Colonic mucosa (tissue), 4 donors: ENCODE data around the gene LPIN1. TPM values are rescaled to one million over a fixed set of nuclear protein-coding genes. Genes with fewer than 3 reads are reported as not detected.

Experiments used
- DNase-seq: peaks from one replicate; pipeline ENCODE4 v3.0.0-alpha.2; 2020
- H3K27ac ChIP-seq: fragments of 200-600 bp; one replicate; pipeline ENCODE4 v1.8.0; 2021
- H3K27me3 ChIP-seq: fragments of 200-600 bp; one replicate; pipeline ENCODE4 v1.8.0; 2021
- H3K36me3 ChIP-seq: fragments of 200-600 bp; one replicate; pipeline ENCODE4 v1.8.0; 2021
- H3K4me1 ChIP-seq: fragments of 200-600 bp; one replicate; pipeline ENCODE4 v1.8.0; 2021; ENCODE audit warnings: mild to moderate bottlenecking
- H3K4me3 ChIP-seq: fragments of 200-600 bp; one replicate; pipeline ENCODE4 v1.8.0; 2021
- H3K9ac ChIP-seq, 2 donors: one replicate each; pipeline ENCODE4 v1.7.0; 2013; ENCODE audit warnings: control low read depth in 2 of 2, low read depth in 2 of 2, low read length in 2 of 2
- H3K9me3 ChIP-seq: fragments of 200-600 bp; one replicate; pipeline ENCODE4 v1.8.0; 2021
- intact Hi-C: fragments of 100-400 bp; cut with DNase I; formaldehyde crosslinking; loops from one replicate; pipeline ENCODE4 v1.14.1; 2022
- total RNA-seq, 2 donors: library from RNA; stranded (reverse); fragmentation: NEBNext Ultra II Directional in 1 of 2; extraction: Animal tissue kit (Norgen Biotek cat#: 25700) in 1 of 2; gene quantifications; one replicate each; pipeline ENCODE4 v1.2.1, GENCODE V29; 2021
- TF ChIP-seq, protein P1 (sequence below): fragments of 200-600 bp; IDR thresholded peaks from one replicate; pipeline ENCODE4 v1.8.0; 2022; ENCODE audit warnings: antibody characterized with exemption, mild to moderate bottlenecking
- donor health status: healthy.
- donor health status: DM: no; HTN: no; CAD: no.
- donor health status: DM: no; HTN: no; CAD: no.

LPIN1 gene
- total RNA-seq, 2 donors from 2014 or later, result 17.3 to 45.7 TPM

DNA sequence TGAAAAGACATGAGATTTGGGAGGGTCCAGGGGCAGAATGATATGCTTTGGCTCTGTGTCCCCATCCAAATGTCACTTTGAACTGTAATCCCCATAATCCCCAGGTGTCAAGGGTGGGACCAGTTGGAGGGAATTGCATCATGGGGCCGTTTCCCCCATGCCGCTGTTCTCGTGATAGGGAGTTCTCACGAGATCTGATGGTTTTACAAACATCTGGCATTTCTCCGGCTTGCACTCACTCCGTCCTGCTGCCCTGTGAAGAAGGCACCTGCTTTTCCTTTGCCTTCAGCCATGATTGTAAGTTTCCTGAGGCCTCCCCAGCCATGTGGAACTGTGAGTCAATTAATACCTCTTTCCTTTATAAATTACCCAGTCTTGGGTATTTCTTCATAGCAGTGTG, 51.4 kb downstream of the LPIN1 start:
- Histone ChIP-seq H3K4me1 (no peaks in the 10 kb centered on the region), H3K36me3 (peaks cover 18% of the 10 kb centered on the region), H3K4me3 (no peak overlapping the region), H3K9me3 (no peaks in the 10 kb centered on the region), H3K27ac (no peak overlapping the region), H3K27me3 (no peaks in the 10 kb centered on the region), H3K9ac (no peak overlapping the region)
- intact Hi-C loops, result no loop called here
- DNase-seq, result no peak
- TF ChIP-seq, protein P1, sequence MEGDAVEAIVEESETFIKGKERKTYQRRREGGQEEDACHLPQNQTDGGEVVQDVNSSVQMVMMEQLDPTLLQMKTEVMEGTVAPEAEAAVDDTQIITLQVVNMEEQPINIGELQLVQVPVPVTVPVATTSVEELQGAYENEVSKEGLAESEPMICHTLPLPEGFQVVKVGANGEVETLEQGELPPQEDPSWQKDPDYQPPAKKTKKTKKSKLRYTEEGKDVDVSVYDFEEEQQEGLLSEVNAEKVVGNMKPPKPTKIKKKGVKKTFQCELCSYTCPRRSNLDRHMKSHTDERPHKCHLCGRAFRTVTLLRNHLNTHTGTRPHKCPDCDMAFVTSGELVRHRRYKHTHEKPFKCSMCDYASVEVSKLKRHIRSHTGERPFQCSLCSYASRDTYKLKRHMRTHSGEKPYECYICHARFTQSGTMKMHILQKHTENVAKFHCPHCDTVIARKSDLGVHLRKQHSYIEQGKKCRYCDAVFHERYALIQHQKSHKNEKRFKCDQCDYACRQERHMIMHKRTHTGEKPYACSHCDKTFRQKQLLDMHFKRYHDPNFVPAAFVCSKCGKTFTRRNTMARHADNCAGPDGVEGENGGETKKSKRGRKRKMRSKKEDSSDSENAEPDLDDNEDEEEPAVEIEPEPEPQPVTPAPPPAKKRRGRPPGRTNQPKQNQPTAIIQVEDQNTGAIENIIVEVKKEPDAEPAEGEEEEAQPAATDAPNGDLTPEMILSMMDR, result no peak

DNA sequence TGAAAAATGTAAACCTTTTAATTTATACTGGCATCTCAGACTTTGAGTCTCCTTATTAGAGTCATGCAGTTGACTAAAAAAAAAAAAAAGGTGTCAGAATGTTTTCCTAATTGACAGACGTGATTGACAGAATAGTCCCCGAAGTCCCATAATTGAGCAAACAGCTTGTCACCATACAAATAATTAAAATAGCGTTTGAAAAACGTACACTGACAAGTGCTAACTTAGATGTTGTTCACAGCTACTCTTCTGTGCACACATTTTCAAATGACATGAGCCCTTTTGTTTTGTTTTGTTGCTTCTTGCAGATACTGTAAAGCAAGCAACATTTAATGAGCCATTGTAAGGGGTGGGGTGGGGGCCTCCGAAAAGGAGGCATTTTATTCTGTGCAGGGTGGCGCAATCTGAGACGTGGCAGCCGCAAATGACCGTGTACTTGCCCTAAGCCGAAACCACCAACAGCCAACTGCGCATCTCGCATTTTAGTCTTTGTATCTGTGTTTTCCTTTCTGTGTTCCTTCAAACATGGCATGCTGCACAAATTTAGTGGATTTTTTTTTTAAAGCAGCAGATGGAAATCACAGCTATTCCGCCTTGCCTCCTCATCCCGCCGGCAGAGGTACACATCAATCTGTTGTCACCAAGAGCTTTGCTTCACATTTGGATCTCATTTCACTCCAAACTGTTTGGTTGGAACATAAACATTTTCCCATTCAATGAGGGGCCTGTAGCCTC, 52.4 kb downstream of the LPIN1 start:
- no peaks in the 10 kb centered on the region for H3K9me3 ChIP-seq
- no peaks in the 10 kb centered on the region for H3K27me3 ChIP-seq
- no peak overlapping the region for H3K4me3 ChIP-seq
- peaks cover 11% of the 10 kb centered on the region for H3K36me3 ChIP-seq
- no peak overlapping the region for H3K9ac ChIP-seq
- TF ChIP-seq, protein P1, result no peak
- intact Hi-C loops, result no loop called here
- no peak overlapping the region for H3K27ac ChIP-seq
- H3K4me1 ChIP-seq, result no peaks in the 10 kb centered on the region
- no peak for DNase-seq

DNA sequence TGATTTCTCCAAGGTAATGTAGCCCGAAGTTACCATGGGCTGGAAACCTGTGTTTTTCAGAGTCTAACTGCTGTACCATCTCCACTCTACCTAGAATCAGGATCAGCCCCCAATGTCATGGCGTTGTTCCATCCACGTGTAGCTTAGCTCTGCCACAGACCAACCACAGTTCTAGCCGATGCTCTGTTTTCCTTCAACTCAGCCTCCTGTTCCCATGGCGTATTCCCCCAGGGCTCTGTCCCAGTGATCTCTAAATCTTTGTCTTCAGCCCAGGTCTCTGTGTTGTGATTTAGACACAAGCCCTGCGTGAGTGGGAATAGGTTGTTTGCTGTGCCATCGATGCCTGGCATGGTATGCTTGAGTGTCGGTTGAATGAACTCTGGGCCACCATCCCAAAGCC, 53.4 kb downstream of the LPIN1 start:
- DNase-seq, result no peak
- no peaks in the 10 kb centered on the region for H3K4me1 ChIP-seq
- no peak overlapping the region for H3K4me3 ChIP-seq
- no peaks in the 10 kb centered on the region for H3K9me3 ChIP-seq
- H3K27ac ChIP-seq, result no peak overlapping the region
- H3K27me3 ChIP-seq, result no peaks in the 10 kb centered on the region
- no peak overlapping the region for H3K9ac ChIP-seq
- intact Hi-C loops, result no loop called here
- TF ChIP-seq, protein P1, result no peak
- H3K36me3 ChIP-seq, result peaks cover 11% of the 10 kb centered on the region

DNA sequence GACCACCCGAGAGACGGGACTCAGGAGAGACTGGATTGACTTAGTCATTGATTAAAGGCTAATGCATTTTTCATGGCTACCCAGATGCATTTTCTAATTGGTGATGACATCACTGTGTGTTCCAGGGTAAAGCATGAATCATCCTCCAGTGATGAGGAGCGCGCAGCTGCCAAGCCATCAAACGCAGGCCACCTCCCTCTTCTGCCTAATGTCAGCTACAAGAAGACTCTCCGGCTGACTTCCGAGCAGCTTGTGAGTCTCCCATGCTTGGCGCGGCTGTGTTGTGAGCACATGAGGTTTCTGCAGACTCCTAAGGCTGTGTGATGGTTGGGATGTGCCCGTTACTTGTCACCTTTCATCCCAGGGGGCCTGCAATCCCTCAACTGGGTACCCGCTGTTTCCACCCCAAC, 56.4 kb downstream of the LPIN1 start:
- TF ChIP-seq, protein P1, result no peak
- H3K9ac ChIP-seq, result no peak overlapping the region
- no peaks in the 10 kb centered on the region for H3K27me3 ChIP-seq
- intact Hi-C loops, result no loop called here
- DNase-seq, result no peak
- no peaks in the 10 kb centered on the region for H3K4me1 ChIP-seq
- H3K27ac ChIP-seq, result no peak overlapping the region
- no peaks in the 10 kb centered on the region for H3K9me3 ChIP-seq
- H3K4me3 ChIP-seq, result no peak overlapping the region
- peaks cover 16% of the 10 kb centered on the region for H3K36me3 ChIP-seq

DNA sequence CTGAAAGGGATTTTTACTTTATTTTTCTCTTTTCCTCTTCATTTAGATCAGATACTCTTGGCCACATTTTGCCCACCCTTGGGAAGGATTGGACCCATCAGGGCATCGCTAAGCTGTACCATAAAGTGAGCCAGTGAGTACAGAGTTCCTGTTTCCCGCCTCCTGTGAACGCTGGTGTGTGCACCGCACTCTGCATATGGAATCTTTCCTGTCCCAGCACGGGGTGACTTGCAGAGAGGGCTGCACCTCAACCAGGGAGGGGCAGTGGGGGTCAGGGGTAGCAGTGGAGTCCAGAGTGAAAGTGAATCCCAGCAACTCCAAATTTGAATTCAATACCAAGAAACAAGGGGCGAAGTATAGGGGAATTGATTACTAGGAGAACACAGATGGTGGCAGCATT, 58.6 kb downstream of the LPIN1 start:
- Histone ChIP-seq H3K36me3 (peaks cover 21% of the 10 kb centered on the region), H3K4me1 (no peaks in the 10 kb centered on the region)
- intact Hi-C loops, result no loop called here

More for the DNA sequence above, 58.6 kb downstream of the LPIN1 start:
- no peak for DNase-seq
- Histone ChIP-seq H3K27me3 (no peaks in the 10 kb centered on the region), H3K9ac (no peak overlapping the region), H3K9me3 (no peaks in the 10 kb centered on the region), H3K27ac (no peak overlapping the region), H3K4me3 (no peak overlapping the region)
- TF ChIP-seq, protein P1, result no peak
